ENCODE measurements around the gene GALNT1.

DNA sequence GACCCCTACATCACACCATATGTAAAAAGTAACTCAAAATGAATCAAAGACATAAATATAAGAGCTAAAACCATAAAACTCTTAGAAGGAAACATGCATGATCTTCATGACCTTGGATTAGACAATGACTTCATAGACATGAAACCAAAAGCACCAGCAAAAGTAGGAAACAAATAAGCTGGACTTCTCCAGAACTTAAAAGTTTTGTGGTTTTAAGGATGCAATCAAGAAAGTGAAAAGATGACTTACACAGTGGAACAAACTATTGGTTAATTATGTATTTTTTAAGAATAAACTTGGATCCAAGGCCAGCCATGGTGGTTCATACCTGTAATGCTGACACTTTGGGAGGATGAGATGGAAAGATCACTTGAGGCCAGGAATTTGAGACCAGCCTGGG, 150.2 kb downstream of the GALNT1 start:
- TF ChIP-seq POLR2A (IDR thresholded peaks at IDR 0.05), result no peak
- TF ChIP-seq, protein P1, sequence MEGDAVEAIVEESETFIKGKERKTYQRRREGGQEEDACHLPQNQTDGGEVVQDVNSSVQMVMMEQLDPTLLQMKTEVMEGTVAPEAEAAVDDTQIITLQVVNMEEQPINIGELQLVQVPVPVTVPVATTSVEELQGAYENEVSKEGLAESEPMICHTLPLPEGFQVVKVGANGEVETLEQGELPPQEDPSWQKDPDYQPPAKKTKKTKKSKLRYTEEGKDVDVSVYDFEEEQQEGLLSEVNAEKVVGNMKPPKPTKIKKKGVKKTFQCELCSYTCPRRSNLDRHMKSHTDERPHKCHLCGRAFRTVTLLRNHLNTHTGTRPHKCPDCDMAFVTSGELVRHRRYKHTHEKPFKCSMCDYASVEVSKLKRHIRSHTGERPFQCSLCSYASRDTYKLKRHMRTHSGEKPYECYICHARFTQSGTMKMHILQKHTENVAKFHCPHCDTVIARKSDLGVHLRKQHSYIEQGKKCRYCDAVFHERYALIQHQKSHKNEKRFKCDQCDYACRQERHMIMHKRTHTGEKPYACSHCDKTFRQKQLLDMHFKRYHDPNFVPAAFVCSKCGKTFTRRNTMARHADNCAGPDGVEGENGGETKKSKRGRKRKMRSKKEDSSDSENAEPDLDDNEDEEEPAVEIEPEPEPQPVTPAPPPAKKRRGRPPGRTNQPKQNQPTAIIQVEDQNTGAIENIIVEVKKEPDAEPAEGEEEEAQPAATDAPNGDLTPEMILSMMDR (IDR thresholded peaks at IDR 0.05 in 4 of 5, conservative IDR thresholded peaks at IDR 0.05 in 1 of 5), result no peak

Measured in gastrocnemius medialis (tissue), 4 donors.